Endothelial cell of umbilical vein (primary cell): ENCODE measurements around the gene INSC. TPM values are rescaled to one million over a fixed set of nuclear protein-coding genes. Genes with fewer than 3 reads are reported as not detected.

Experiments used
- BruUV-seq: library from RNA; stranded (reverse); fragments of 400-500 nt; replicated peaks from 2 replicates; lab custom pipeline; 2021; lab: Mats Ljungman, UMichigan
- CTCF ChIA-PET: fragments of 300-600, 350-600 bp; sonication (Branson Sonifier 250); formaldehyde crosslinking; loops from one replicate; lab custom pipeline; 2021; ENCODE audit warnings: antibody characterized with exemption, inconsistent platforms; lab: Charles Lee
- POLR2A ChIA-PET: fragments of 300-600, 350-600 bp; sonication (Branson Sonifier 250); formaldehyde crosslinking; loops from one replicate; lab custom pipeline; 2021; ENCODE audit warnings: antibody characterized with exemption, inconsistent platforms; lab: Charles Lee
- DNase-seq: peaks from one replicate; pipeline ENCODE4 v3.0.0-alpha.2; 2011; ENCODE audit warnings: low read depth, low spot score
- FAIRE-seq: peaks from 2 replicates; lab custom pipeline; 2011; peaks lifted over from hg19 to GRCh38; lab: Jason Lieb, UNC
- H2AFZ ChIP-seq: 2 replicates; pipeline ENCODE4 v1.6.0; 2012; ENCODE audit warnings: low read depth, low read length, control low read depth, inconsistent platforms
- H3K27ac ChIP-seq: 2 replicates; pipeline ENCODE4 v1.5.1; 2011; ENCODE audit warnings: low read depth, mild to moderate bottlenecking, control low read depth, low read length, moderate library complexity; ENCODE audit not compliant: insufficient read depth
- H3K27me3 ChIP-seq, 2 experiments: 2 replicates each; pipeline versions ENCODE4 v1.6.0 to v1.6.1; 2011; ENCODE audit warnings: low read length in 2 of 2, mixed read lengths in 1 of 2; ENCODE audit not compliant: control insufficient read depth in 2 of 2, insufficient read depth in 2 of 2
- H3K36me3 ChIP-seq, 2 experiments: 2 replicates in 1 of 2; 3 replicates in 1 of 2; pipeline ENCODE4 v1.5.1; 2011; ENCODE audit warnings: low read length in 2 of 2, mild to moderate bottlenecking in 1 of 2, moderate library complexity in 1 of 2; ENCODE audit not compliant: control insufficient read depth in 2 of 2, insufficient read depth in 2 of 2; ENCODE audit errors: extremely low read depth in 1 of 2
- H3K4me1 ChIP-seq: 3 replicates; pipeline ENCODE4 v1.5.1; 2011; ENCODE audit warnings: mild to moderate bottlenecking, low read length; ENCODE audit not compliant: control insufficient read depth, insufficient read depth; ENCODE audit errors: extremely low read depth
- H3K4me2 ChIP-seq: 2 replicates; pipeline ENCODE4 v1.6.1; 2011; ENCODE audit warnings: low read length, control low read depth, mixed read lengths; ENCODE audit not compliant: insufficient read depth
- H3K4me3 ChIP-seq, 3 experiments: fragments of 200-600 bp in 1 of 3; sonication (generic), shearing (Covaris generic) in 1 of 3; replicated peaks in 1 of 3; 2 replicates each; pipeline ENCODE4 v1.5.1; 2011 to 2016; ENCODE audit warnings: control low read depth in 3 of 3, low read length in 3 of 3, mild to moderate bottlenecking in 2 of 3, inconsistent platforms in 1 of 3, low read depth in 1 of 3, moderate library complexity in 1 of 3; ENCODE audit not compliant: insufficient read depth in 1 of 3
- H3K79me2 ChIP-seq: 2 replicates; pipeline ENCODE4 v1.6.0; 2012; ENCODE audit warnings: low read length, inconsistent platforms; ENCODE audit not compliant: control insufficient read depth, insufficient read depth
- H3K9ac ChIP-seq: replicated peaks from 2 replicates; pipeline ENCODE3; 2011; ENCODE audit warnings: low read length, control low read depth; ENCODE audit not compliant: insufficient read depth; ENCODE audit errors: extremely low read depth
- H3K9me1 ChIP-seq: replicated peaks from 3 replicates; pipeline ENCODE4 v1.6.0; 2011; ENCODE audit warnings: mild to moderate bottlenecking, low read length; ENCODE audit not compliant: control insufficient read depth, insufficient read depth; ENCODE audit errors: extremely low read depth
- H3K9me3 ChIP-seq: replicated peaks from 2 replicates; pipeline ENCODE4 v1.5.1; 2012; ENCODE audit warnings: low read length, inconsistent platforms; ENCODE audit not compliant: control insufficient read depth, insufficient read depth
- H4K20me1 ChIP-seq: replicated peaks from 2 replicates; pipeline ENCODE3; 2011; ENCODE audit warnings: mild to moderate bottlenecking, low read length; ENCODE audit not compliant: control insufficient read depth, insufficient read depth; ENCODE audit errors: extremely low read depth
- CTCF ChIP-seq, 2 donors: IDR thresholded peaks; 1 replicate in 1 of 2; 2 replicates in 1 of 2; pipeline ENCODE4 v1.5.1; 2011; ENCODE audit warnings: low read length in 2 of 2, mild to moderate bottlenecking in 2 of 2, moderate library complexity in 2 of 2, control low read depth in 1 of 2, inconsistent platforms in 1 of 2, low read depth in 1 of 2; ENCODE audit not compliant: insufficient read depth in 1 of 2; ENCODE audit errors: extremely low read depth in 1 of 2
- EZH2 ChIP-seq: IDR thresholded peaks from 2 replicates; pipeline ENCODE4 v1.6.1; 2012; ENCODE audit warnings: borderline replicate concordance, low read depth, mild to moderate bottlenecking, moderate library complexity, low read length, inconsistent platforms; ENCODE audit not compliant: severe bottlenecking
- FOS ChIP-seq: IDR thresholded peaks from 2 replicates; pipeline ENCODE4 v1.6.1; 2011; ENCODE audit warnings: mild to moderate bottlenecking, low read length, moderate library complexity, borderline replicate concordance; ENCODE audit not compliant: insufficient read depth
- GATA2 ChIP-seq: IDR thresholded peaks from 2 replicates; pipeline ENCODE4 v1.7.0; 2011; ENCODE audit warnings: low read depth, mild to moderate bottlenecking, moderate library complexity, mixed read lengths, low read length; ENCODE audit not compliant: insufficient read length, insufficient read depth
- JUN ChIP-seq: IDR thresholded peaks from 2 replicates; pipeline ENCODE4 v1.6.1; 2011; ENCODE audit warnings: borderline replicate concordance, low read depth; ENCODE audit not compliant: insufficient read length, insufficient read depth
- MAX ChIP-seq: IDR thresholded peaks from 2 replicates; pipeline ENCODE4 v1.6.1; 2011; ENCODE audit not compliant: insufficient read depth, insufficient read length
- MYC ChIP-seq: IDR thresholded peaks from one replicate; pipeline ENCODE4 v1.6.1; 2011; ENCODE audit warnings: mild to moderate bottlenecking, low read depth, low read length
- POLR2A ChIP-seq: IDR thresholded peaks from 2 replicates; pipeline ENCODE4 v1.6.1; 2012; ENCODE audit warnings: low read depth, mild to moderate bottlenecking, control low read depth, low read length
- POLR2AphosphoS5 ChIP-seq: IDR thresholded peaks from 2 replicates; pipeline ENCODE4 v1.6.1; 2012; ENCODE audit warnings: low read depth, mild to moderate bottlenecking, control low read depth, low read length, moderate library complexity; ENCODE audit not compliant: insufficient read depth
- dilution Hi-C: fragments of 300-500 bp; cut with MboI; formaldehyde crosslinking; loops from one replicate; pipeline ENCODE4 v1.15.0; 2019; ENCODE audit warnings: low sequenced_read_pairs; ENCODE audit not compliant: extremely low pct_ligation_motif_present
- intact Hi-C: fragments of 100-400 bp; cut with micrococcal nuclease; formaldehyde crosslinking; loops from one replicate; pipeline ENCODE4 v1.10.0; 2022
- polyA plus RNA-seq, 4 experiments: library from polyadenylated mRNA; depleted of rRNA in 3 of 4; stranded (reverse) in 3 of 4; unstranded in 1 of 4; fragments of >200 nt; gene quantifications; 2 replicates each; pipeline versions ENCODE4 v1.2.1 to v1.2.3, GENCODE V29; 2011 to 2012; ENCODE audit warnings: missing spikeins in 1 of 4
- total RNA-seq: library from RNA; stranded (reverse); gene quantifications from 2 replicates; pipeline ENCODE4 v1.2.3, GENCODE V29; 2021

The INSC gene
- total and polyA plus RNA-seq, 2 donors (not counting 3 experiments of a cell fraction or from before 2014, with no cell fraction given): not detected

- Histone ChIP-seq H3K4me1 (no peaks in the 10 kb centered on the region), H4K20me1 (no peaks in the 10 kb centered on the region), H3K79me2 (no peaks in the 10 kb centered on the region), H3K36me3 (no peaks in the 10 kb centered on the region), H3K27me3 (no peaks in the 10 kb centered on the region), H3K9me1 (no peaks in the 10 kb centered on the region), H3K27ac (no peak overlapping the region), H3K4me2 (no peak overlapping the region), H3K9ac (no peak overlapping the region), H2AFZ (no peak overlapping the region), H3K4me3 (no peak overlapping the region), H3K9me3 (no peaks in the 10 kb centered on the region)
- BruUV-seq: no TSS peak
- POLR2A ChIA-PET: no interaction called here
- intact Hi-C loops: no loop called here
- CTCF ChIA-PET: no interaction called here
- FAIRE-seq: no peak
- no peak for DNase-seq
- TF ChIP-seq JUN (no peak), CTCF (IDR thresholded peaks at IDR 0.05; ENCODE audit: extremely low read depth in 1 of 2, insufficient read depth in 1 of 2, low read depth in 1 of 2, low read length in 2 of 2) (no peak), MAX (no peak), POLR2A (no peak), POLR2AphosphoS5 (no peak), EZH2 (no peak), FOS (no peak), MYC (no peak), GATA2 (no peak)
- dilution Hi-C loops: no loop called here
These were observed 118.8 kb downstream of the INSC start for GRCh38 chr11:15233371-15234165.
